ELF-1 (cell line): ENCODE measurements around the gene CNGB1.
"Not testable (repeated sequence)": the region's sequence is repeated elsewhere in the genome, so short reads cannot be mapped to it uniquely, and the experiment has no call there.

Source experiments
- DNase-seq: peaks from one replicate; pipeline ENCODE4 v3.0.0-alpha.2; 2016; ENCODE audit warnings: low read depth, low spot score

CNGB1 gene

DNA sequence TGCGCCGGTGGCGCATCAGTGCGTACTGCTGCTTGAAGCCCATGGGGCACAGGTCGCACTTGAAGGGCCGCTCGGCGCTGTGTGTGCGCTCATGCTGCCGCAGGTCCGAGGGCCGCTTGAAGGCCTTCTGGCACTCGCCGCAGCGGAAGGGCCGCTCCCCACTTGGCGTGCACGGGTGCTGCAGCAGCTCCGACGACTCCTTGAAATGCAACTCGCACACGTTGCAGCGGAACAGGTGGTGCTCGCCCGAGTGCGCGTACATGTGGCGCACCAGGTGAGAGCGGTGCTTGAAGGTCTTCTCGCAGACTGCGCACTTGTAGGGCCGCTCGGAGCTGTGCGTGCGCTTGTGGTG is 26.2 kb upstream of the CNGB1 start:
- no peak for DNase-seq

DNA sequence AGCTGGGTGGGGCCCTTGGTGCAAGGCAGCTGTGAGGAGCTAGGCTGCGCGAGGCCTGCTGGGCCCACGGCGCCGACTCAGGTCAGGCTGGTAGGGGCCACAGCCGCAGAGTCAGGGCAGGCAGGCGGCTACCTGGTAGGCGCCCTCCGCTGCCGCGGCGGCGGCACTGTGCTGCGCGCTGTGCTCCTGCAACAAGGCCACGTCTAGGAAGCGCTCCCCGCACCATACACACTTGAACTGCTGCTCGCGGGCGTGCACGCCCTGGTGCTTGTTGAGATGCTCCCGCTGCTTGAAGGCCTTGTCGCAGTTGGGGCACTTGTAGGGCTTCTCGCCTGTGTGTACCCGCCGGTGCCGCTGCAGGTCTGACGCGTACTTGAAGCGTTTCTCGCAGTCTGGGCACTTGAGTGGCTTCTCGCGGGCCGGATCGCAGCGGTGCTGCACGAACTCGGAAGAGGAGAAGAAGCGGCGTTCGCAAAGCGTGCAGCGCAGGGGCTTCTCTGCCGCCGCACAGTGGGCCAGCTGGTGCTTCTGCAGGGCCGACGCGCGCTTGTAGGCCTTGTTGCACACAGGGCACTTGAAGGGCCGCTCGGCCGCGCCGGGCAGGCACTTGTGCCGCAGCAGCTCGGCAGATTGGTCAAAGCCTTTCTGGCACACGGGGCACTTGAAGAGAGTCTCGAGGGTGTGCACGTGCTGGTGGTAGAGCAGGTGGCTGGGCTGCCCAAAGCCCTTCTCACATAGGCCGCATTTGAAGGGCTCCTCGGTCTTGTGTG is 25.7 kb upstream of the CNGB1 start:
- no peak for DNase-seq

DNA sequence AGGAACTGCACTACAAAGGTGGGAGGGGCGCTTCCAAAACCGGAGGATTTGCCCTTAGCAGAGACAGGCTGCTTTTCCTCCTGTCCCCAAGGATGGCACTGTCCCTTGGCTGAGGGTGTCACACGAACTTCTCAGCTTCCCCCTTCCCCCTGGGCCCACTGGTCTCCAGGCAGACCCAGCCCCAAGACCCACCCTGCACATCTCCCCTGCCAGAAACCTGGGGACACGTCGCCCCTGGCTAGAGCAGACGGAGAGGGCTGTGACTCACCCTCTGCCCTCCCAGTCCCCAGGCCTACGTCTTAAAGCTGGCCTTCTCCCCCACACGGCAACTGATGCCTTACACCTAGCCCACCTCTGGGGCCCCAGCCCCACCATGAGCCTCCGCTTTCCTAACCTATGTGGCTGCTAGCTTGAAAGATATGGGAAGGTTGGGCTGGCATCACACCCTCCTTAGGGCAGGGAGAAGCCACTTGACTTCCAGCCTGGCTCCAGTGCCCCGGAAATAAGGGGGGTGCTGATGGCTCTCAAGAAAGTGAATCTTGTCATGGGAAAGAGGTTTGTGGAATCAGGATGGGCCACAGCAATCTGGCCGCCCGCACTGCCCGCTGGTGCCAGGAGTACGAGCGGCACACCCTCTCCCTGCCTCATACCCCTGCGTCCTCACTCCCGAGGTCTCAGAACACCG is 24.9 kb upstream of the CNGB1 start:
- no peak for DNase-seq

DNA sequence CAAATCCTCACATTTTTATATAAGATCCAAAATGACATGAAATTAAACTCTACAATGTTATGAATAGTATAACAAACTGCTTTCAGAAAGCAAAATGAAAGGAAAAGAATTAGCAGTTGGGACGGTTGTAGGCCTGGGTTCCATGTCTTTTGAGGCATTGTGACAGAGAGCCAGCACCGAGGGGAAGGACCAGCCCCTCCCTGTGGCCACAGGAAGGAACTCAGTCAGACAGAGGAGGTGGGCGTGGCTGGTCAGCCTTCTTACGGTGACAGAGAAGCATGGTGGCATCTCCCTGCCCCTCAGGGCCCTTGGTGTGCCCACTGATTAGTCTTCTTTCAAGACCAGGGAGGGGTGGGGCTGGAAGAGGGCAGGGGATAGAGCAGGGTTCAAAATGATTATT is 23.9 kb upstream of the CNGB1 start:
- peak; percentile 74 for DNase-seq

DNA sequence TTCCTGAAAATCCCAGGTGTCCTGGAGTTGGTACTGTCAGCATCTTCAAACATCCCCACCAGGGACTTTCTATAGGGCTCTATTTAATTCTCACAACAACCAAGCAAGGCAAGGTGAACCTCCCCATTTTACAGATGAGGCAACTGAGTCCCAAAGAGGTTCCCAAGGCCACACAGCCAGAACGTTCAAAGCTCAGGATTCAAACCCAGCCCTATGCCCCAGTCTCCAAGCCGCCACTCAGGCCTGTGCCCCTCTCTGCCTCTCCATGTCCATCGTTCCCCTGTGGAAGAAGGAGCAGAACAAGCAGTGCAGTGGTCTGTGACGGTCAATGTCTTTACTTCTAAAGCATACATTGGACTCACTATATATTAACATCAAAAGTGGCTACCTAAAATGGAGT is 23.4 kb upstream of the CNGB1 start:
- DNase-seq = no peak

DNA sequence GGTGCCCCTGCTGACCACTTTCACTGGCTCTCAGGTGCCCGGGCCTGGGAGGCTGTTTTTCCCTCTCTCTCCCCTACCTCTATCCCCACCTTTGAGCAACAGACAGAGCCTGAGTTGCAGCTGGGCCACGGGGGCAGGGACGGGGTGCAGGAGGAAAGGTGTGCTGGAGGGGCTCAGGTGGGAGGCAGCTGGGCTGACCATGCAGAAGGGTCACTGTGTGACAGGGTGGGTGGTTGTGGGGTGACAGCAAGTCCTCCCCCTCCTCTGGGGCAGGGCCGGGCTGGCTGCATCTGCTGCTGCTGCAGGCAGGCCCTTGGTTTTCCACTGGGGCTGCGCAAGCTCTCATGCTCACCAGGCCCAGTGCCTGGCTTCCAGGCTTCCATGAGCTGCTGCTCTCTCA is 23.0 kb upstream of the CNGB1 start:
- no peak for DNase-seq

DNA sequence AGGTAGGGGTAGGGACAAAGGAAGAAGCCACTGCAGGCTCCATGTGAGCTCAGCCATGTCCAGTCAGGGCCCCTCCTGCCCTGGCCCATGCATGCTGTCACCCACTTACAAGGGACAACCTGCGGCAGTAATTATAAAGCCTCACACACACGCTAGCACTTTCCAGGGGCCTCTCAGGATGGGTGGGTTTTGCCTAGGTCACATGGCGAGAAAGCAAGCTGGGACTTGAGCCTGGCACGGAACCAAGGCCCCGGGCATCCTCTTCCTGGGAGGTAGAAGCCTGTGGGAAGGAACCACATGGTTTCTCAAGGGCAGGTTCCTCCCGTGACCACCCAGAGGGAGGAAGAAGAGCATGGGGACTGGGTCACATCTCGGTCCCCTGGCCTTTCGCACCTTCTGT is 22.5 kb upstream of the CNGB1 start:
- no peak for DNase-seq

DNA sequence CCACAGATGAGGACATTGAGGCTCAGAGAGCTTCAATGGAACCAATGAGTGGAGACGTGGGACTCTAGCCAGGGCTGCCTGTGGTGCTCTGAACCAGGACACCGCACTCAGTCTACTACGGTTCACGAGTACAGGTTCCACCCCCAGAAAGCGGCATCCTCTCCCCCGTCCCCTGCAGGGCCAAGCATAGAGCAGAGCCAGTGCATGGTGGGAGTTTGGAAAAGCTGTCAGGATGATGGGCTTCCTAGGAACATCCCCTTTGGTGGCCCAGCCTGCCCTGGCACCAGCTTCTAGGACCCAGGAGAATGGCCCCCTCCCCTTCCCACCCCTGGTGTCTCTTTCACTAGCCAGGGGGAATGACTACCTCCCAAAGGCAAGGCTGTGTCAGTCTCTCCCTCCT is 21.2 kb upstream of the CNGB1 start:
- no peak for DNase-seq

DNA sequence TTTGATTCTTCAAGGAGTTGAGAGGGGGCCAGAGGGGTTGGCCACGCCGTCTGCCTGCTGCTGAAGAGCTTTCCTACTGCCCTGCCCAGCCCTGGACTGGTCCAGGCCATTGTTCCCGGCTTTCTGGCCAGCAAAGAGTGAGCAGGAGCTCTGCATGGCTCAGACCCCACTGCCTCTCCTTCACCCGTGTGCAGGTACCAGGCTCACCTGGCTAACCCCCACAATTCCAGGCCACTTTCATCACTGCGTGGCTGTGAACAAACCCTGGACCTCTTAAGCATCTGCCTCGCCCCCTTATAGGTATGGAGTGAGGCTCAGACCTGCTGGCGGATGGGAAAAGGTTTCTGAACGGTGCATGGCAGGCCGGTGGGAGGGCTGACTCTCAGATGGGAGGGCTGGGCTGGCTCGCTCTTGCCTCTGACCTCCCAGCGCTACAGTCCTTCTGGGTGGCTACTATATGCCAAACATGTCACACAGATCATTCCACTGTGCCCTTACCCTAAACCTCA is 20.7 kb upstream of the CNGB1 start:
- DNase-seq = no peak

DNA sequence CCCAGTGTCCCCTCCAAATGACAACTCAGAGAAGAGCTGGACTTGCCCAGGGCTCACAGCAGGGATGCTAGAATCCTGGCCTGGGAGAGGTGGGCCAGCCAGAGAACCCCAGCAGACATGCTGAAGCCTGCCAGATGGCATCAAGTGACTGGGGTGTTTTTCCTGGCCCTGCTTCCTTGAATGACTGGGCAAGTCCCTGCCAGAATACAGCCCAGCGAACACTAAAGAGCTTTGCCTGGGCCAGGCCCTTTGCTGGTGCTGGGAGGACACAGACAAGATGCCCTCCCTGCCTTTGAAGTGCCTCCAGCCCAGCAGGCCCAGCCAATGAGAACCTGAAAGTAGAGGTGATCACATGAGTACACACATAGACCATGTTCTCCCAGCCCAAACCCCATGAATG is 18.0 kb upstream of the CNGB1 start:
- no peak for DNase-seq

DNA sequence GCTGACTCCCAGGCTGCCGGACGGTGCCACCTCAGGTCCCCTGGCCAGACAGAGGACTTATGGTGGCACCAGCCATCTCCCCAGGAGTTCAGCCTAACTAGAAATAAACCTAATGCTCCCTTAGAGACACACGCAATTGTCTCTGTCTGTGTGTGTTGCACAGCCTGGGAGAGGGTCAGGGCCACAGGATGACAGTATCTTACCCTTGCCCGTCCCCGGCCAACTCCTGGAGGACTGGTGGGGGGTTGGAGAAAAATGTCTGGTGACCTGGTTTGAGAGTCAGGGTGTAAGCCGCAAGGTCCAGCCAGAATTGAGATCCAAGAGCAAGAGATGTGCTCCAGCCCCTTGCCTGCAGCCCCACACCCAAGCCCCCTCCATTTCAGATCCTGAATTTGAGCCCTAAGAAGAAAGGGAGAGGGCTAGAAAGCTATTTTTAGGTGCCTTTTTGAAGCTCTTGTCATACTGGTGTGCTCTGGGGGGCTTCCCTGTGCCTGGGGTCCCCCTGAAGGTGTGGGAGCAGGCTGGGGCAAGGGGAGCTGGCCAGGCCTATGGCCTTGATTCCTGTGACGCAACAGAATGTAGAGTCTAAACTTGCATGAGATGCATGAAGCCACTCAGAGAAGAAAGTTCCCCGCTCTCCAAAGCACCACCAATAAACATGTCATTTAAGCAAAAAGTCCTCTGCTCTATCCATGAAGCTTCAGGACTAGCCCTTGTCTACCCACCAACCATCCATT is 16.7 kb upstream of the CNGB1 start:
- no peak for DNase-seq

DNA sequence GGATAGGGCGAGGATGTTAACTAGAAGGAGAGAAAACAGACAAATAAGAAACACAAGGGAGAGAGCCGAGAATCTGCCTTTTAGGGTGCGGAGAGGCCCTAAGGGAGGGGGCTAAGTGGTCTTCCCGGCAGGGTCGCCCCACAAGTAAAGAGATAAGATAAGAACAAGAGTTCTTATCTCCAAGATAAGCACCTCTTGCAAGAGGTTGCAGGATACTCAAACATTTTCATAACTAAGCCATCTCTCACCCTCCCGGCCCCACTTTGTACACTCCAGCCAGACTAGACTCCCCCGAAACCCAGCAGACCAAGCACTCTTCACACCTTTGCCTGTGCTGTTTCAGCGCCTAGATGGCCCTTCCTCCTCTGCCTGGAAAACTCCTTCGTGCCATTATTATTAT is 15.3 kb upstream of the CNGB1 start:
- no peak for DNase-seq

DNA sequence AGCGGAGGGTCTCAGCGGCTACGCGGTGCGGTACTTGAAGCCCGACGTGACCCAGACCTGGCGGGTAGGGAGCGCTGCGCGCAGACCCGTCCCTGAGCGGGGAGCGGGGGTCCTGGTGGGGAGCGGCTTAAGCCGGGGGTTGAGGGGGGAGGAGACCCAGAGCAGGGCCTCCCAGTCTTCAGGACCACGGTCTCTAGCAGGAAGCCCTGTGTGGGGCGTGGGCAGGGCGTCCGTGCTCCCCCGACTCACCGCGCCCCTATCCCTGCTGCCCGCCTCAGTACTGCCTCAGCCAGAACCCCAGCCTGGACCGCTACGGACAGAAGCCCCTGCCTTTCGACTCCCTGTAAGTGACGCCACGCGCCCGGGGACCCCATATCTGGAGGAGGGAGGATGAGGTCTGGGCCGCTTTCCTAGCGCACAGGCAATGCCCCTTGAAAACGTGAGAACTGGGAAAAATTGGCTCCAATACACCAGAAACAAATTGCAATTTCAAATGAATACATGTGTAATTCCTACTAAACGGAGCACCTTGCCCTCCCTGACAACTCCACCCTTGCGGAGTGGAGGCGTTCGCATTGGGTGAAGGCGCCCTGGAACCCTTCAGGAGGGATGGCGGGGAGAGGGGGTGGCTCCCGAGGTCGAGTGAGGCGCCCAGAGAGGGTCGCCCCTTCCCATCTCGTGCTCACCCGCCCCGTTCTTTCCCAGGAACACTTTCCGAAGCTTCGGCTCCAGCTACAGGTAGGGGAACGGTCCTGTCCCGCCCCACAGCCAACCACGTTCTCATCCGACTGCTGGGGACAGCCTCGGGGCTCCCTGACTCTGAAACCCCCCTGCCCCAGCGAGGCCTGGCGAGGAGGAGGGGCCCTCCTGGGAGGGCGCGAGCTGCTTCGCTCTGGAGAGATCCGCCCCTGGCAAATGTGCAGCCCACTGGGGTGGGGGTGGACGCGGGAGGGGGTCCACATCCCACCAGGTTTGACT is 14.6 kb upstream of the CNGB1 start:
- peak; percentile 43 for DNase-seq

DNA sequence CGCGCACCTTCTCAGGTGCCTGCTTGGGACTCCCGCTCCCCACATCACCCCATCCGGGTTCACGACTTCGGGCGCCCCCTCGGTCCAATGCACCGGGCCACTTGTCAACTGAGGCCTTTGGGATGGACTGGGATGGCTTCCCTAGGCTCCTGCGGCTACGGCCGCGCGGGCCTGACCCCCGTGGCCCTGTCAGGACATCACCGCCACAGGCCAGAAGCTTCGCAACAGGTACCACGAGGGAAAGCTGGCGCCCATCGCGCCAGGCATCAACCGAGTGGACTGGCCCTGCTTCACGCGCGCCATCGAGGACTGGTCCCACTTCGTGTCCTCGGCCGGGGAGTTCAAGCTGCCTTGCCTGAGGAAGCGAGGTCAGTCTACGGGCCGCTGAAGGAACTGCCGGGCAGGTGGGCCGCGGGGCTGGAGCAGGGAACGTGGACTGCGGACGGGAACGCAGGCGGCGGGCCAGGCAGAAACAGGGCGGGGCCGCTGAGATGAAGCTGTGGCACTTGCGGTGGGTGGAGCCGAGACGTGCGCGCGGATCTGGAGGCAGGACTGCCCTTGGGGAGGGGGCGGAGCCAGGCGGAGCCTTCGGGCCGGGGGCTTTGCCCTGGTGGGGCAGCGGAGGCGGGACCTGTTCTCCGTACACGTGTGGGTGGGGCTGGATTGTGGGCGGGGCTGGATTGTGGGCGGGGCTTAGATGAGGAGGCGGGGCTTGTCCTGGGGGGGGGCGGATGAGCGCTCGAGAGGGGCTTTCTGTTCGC is 13.7 kb upstream of the CNGB1 start:
- DNase-seq = peak; percentile 93

DNA sequence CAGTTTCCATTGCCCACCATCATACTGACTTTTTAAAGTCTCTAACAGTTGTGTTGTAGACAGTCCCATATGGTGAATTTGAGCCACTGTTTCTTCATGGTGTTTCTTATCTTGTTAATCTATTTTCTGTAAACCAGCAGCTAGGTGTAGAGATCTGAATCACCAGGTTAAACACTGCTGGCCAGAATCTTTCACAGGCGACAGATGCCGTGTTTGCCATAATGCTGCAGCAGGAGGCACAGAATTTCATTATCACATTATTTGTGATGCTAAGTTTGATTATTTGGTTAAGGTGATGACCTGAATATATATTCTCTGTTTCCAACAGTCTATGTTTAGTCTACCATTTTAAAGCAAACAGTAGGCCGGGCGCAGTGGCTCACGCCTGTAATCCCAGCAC is 11.5 kb upstream of the CNGB1 start:
- no peak for DNase-seq

DNA sequence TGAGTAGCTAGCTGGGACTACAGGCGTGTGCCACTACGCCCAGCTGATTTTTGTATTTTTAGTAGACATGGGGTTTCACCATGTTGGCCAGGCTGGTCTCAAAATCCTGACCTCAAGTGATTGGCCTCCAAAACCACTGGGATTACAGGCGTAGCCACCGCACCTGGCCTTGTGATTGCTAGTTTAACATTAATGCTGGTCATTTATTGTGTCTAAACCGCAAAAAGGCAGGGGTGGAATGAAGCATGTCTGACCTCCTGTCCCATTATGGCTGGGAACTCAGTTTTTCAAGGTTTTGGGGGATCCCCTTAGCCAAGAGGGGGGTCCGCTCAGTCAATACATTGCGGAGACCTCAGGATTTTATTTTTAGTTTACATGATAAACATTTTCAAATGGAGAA is 10.7 kb upstream of the CNGB1 start:
- DNase-seq = no peak

DNA sequence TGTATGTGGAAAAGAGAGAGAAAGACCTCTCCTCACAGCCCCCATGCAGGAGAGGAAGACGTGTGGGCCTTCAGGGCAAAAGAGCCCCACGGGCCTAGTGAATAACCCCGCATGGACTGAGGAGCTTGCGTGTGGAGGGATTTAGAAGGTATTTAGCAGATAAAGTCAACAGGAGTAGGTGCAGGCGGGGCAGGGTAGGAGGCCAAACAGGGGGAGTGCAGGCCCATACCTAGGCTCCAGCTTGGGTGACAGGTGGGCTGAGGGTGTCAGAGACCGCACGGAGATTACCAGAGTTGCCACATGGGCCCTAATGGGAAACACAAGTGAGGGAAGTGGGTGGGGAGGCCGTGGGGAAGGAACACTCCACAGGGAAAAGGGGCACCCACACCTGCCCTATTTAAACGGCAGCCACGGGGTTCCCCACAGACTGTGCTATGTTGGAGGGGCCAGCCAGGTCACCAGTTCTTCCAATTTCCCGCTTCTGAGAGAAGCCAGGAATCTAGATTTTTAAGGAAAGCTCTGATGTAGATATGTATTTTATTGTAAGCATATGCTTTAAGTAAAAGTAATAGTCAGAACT is 8.2 kb upstream of the CNGB1 start:
- no peak for DNase-seq

DNA sequence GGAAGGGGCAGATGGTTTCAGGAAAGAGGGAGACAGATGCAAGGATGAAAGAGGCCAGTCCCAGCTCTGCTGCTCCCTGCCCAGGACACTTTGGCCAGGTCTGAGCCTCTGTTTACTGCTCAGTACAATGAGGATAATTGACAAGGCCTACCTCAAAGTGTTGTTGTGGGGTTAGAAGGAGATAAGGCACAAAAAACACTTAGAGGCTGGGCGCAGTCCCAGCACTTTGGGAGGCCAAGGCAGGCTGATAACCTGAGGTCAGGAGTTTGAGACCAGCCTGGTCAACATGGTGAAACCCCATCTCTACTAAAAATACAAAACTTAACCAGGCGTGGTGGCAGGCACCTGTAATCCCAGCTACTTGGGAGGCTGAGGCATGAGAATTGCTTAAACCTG is 7.1 kb upstream of the CNGB1 start:
- not testable (repeated sequence) for DNase-seq

DNA sequence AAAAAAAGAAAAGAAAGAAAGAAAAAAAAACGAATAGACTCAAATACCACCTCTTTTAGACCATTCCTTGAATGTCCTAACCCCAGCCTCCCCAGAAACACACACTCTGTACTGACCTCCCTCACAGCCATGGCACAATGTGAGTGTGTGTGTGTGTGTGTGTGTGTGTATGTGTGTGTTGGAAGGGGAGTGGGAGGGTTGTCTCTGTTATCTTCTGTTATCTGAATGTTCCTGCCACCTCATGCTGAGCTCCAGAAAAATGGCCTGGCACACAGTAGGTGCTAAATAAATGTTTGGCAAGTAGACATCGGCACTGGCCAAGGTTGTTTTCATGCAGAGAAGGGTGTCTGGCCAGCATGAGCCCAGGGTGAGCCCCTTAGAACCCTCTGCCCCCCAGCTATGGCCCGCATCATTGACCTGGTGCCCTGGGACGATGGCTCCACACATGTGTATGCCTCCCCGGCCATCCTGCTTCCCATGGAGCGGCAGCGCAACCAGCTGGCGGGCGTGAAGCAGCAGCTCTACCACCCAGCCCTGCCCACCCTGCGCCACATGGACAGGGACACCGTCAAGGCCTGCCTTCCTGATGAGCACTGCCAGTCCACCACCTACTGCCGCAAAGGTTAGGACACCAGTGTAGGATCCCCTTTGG is 6.6 kb upstream of the CNGB1 start:
- DNase-seq = peak; percentile 47

DNA sequence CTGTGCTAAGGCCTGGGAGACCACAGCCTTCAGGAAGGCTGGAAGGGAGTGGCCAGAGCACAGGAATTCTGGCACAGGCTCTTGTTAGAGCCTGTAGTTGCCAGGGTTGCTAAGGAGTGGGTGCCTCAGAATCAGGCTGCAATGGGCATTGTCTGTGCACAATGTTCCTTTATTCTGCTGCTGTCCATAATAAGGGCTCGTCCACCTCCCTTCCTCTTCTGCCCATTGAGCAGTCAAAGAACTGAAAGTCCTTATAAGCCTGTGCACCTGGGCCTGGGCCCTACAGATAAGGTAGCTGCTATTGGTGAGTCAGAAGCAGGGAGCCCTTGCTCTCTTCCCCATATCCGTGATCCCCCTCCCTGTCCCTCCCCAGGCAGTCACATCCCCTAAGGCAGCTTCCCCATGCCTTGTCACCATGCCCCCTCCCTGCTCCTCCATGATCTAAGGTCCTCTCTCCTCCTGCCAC is 5.4 kb upstream of the CNGB1 start:
- no peak for DNase-seq
